GM18498 (cell line): ENCODE data around the gene IL21R.
"Not testable (repeated sequence)": the region's sequence is repeated elsewhere in the genome, so short reads cannot be mapped to it uniquely, and the experiment has no call there.

ENCODE experiments used
- ATAC-seq: cut with Tn5 transposase; IDR thresholded peaks from one replicate; pipeline ENCODE4 v1.9.1; 2021; ENCODE audit warnings: mild to moderate bottlenecking, moderate library complexity; ENCODE audit not compliant: unreplicated experiment

Gene IL21R

GRCh38 chr16:27374804-27375425 is 27.1 kb upstream of the IL21R start:
- peak; percentile 62 for ATAC-seq

- no peak for ATAC-seq
These were observed 24.1 kb upstream of the IL21R start for GRCh38 chr16:27377666-27378485.

GRCh38 chr16:27378871-27379481 is 23.0 kb upstream of the IL21R start:
- ATAC-seq = no peak

GRCh38 chr16:27379919-27380318 is 22.1 kb upstream of the IL21R start:
- ATAC-seq = no peak

GRCh38 chr16:27381236-27381635 is 20.7 kb upstream of the IL21R start:
- no peak for ATAC-seq

- no peak for ATAC-seq
These were observed 19.8 kb upstream of the IL21R start for GRCh38 chr16:27381974-27382855.

- ATAC-seq = no peak
These were observed 18.3 kb upstream of the IL21R start for GRCh38 chr16:27383556-27384243.

- ATAC-seq = no peak
These were observed 17.5 kb upstream of the IL21R start for GRCh38 chr16:27384425-27384824.

GRCh38 chr16:27385398-27385797 is 16.6 kb upstream of the IL21R start:
- no peak for ATAC-seq

GRCh38 chr16:27386674-27387073 is 15.3 kb upstream of the IL21R start:
- ATAC-seq = no peak

GRCh38 chr16:27387724-27388123 is 14.2 kb upstream of the IL21R start:
- ATAC-seq = peak; percentile 77

GRCh38 chr16:27389272-27389961 is 12.6 kb upstream of the IL21R start:
- no peak for ATAC-seq

GRCh38 chr16:27390151-27390550 is 11.8 kb upstream of the IL21R start:
- ATAC-seq = no peak

GRCh38 chr16:27392671-27393070 is 9.3 kb upstream of the IL21R start:
- ATAC-seq = no peak

- ATAC-seq = no peak
These were observed 7.5 kb upstream of the IL21R start for GRCh38 chr16:27394516-27394915.

- ATAC-seq = not testable (repeated sequence)
These were observed 3.6 kb upstream of the IL21R start for GRCh38 chr16:27398341-27398893.

- ATAC-seq = peak; percentile 36
These were observed 2.8 kb upstream of the IL21R start for GRCh38 chr16:27398894-27399853.

- ATAC-seq = no peak
These were observed 2.0 kb upstream of the IL21R start for GRCh38 chr16:27399969-27400368.
